GM21576 (cell line): ENCODE results near the gene SRGAP2B.
"Not testable (repeated sequence)": the region's sequence is repeated elsewhere in the genome, so short reads cannot be mapped to it uniquely, and the experiment has no call there.

Source experiments
- ATAC-seq: cut with Tn5 transposase; IDR thresholded peaks from one replicate; pipeline ENCODE4 v1.9.1; 2021; ENCODE audit warnings: mild to moderate bottlenecking, moderate library complexity; ENCODE audit not compliant: unreplicated experiment

SRGAP2B gene

GRCh38 chr1:145000074-145000742 lies 94.9 kb downstream of the SRGAP2B start:
- ATAC-seq, result not testable (repeated sequence)

GRCh38 chr1:144998981-144999273 lies 96.2 kb downstream of the SRGAP2B start:
- not testable (repeated sequence) for ATAC-seq

- not testable (repeated sequence) for ATAC-seq
Measured at GRCh38 chr1:144998134-144998980, 96.8 kb downstream of the SRGAP2B start.

GRCh38 chr1:144995833-144996410 lies 99.2 kb downstream of the SRGAP2B start:
- not testable (repeated sequence) for ATAC-seq

GRCh38 chr1:144992915-144993314 lies 102.2 kb downstream of the SRGAP2B start:
- not testable (repeated sequence) for ATAC-seq

GRCh38 chr1:144990611-144991010 lies 104.5 kb downstream of the SRGAP2B start:
- ATAC-seq, result not testable (repeated sequence)

GRCh38 chr1:144987131-144987530 lies 108.0 kb downstream of the SRGAP2B start:
- ATAC-seq, result not testable (repeated sequence)

- ATAC-seq, result not testable (repeated sequence)
Measured at GRCh38 chr1:144986171-144986860, 108.8 kb downstream of the SRGAP2B start.

- not testable (repeated sequence) for ATAC-seq
Measured at GRCh38 chr1:144985550-144986170, 109.5 kb downstream of the SRGAP2B start.

GRCh38 chr1:144982802-144983525 lies 112.2 kb downstream of the SRGAP2B start:
- ATAC-seq, result not testable (repeated sequence)

GRCh38 chr1:144981157-144981556 lies 114.0 kb downstream of the SRGAP2B start:
- not testable (repeated sequence) for ATAC-seq

- not testable (repeated sequence) for ATAC-seq
Measured at GRCh38 chr1:144979960-144980595, 115.0 kb downstream of the SRGAP2B start.

- not testable (repeated sequence) for ATAC-seq
Measured at GRCh38 chr1:144977856-144978255, 117.3 kb downstream of the SRGAP2B start.

- not testable (repeated sequence) for ATAC-seq
Measured at GRCh38 chr1:144971936-144972335, 123.2 kb downstream of the SRGAP2B start.

- ATAC-seq, result not testable (repeated sequence)
Measured at GRCh38 chr1:144966488-144966887, 128.6 kb downstream of the SRGAP2B start.

GRCh38 chr1:144964765-144965164 lies 130.4 kb downstream of the SRGAP2B start:
- ATAC-seq, result not testable (repeated sequence)

- ATAC-seq, result not testable (repeated sequence)
Measured at GRCh38 chr1:144964186-144964585, 130.9 kb downstream of the SRGAP2B start.

GRCh38 chr1:144963571-144963970 lies 131.6 kb downstream of the SRGAP2B start:
- ATAC-seq, result not testable (repeated sequence)
